Endothelial cell of umbilical vein (primary cell): ENCODE measurements around the gene DSG1. TPM values are rescaled to one million over a fixed set of nuclear protein-coding genes. Genes with fewer than 3 reads are reported as not detected.

Source experiments
- BruUV-seq: library from RNA; stranded (reverse); fragments of 400-500 nt; replicated peaks from 2 replicates; lab custom pipeline; 2021; lab: Mats Ljungman, UMichigan
- CTCF ChIA-PET: fragments of 300-600, 350-600 bp; sonication (Branson Sonifier 250); formaldehyde crosslinking; loops from one replicate; lab custom pipeline; 2021; ENCODE audit warnings: antibody characterized with exemption, inconsistent platforms; lab: Charles Lee
- POLR2A ChIA-PET: fragments of 300-600, 350-600 bp; sonication (Branson Sonifier 250); formaldehyde crosslinking; loops from one replicate; lab custom pipeline; 2021; ENCODE audit warnings: antibody characterized with exemption, inconsistent platforms; lab: Charles Lee
- DNase-seq: peaks from one replicate; pipeline ENCODE4 v3.0.0-alpha.2; 2011; ENCODE audit warnings: low read depth, low spot score
- FAIRE-seq: peaks from 2 replicates; lab custom pipeline; 2011; peaks lifted over from hg19 to GRCh38; lab: Jason Lieb, UNC
- H2AFZ ChIP-seq: 2 replicates; pipeline ENCODE4 v1.6.0; 2012; ENCODE audit warnings: low read depth, low read length, control low read depth, inconsistent platforms
- H3K27ac ChIP-seq: 2 replicates; pipeline ENCODE4 v1.5.1; 2011; ENCODE audit warnings: low read depth, mild to moderate bottlenecking, control low read depth, low read length, moderate library complexity; ENCODE audit not compliant: insufficient read depth
- H3K27me3 ChIP-seq, 2 experiments: 2 replicates each; pipeline versions ENCODE4 v1.6.0 to v1.6.1; 2011; ENCODE audit warnings: low read length in 2 of 2, mixed read lengths in 1 of 2; ENCODE audit not compliant: control insufficient read depth in 2 of 2, insufficient read depth in 2 of 2
- H3K36me3 ChIP-seq, 2 experiments: 2 replicates in 1 of 2; 3 replicates in 1 of 2; pipeline ENCODE4 v1.5.1; 2011; ENCODE audit warnings: low read length in 2 of 2, mild to moderate bottlenecking in 1 of 2, moderate library complexity in 1 of 2; ENCODE audit not compliant: control insufficient read depth in 2 of 2, insufficient read depth in 2 of 2; ENCODE audit errors: extremely low read depth in 1 of 2
- H3K4me1 ChIP-seq: 3 replicates; pipeline ENCODE4 v1.5.1; 2011; ENCODE audit warnings: mild to moderate bottlenecking, low read length; ENCODE audit not compliant: control insufficient read depth, insufficient read depth; ENCODE audit errors: extremely low read depth
- H3K4me2 ChIP-seq: 2 replicates; pipeline ENCODE4 v1.6.1; 2011; ENCODE audit warnings: low read length, control low read depth, mixed read lengths; ENCODE audit not compliant: insufficient read depth
- H3K4me3 ChIP-seq, 3 experiments: fragments of 200-600 bp in 1 of 3; sonication (generic), shearing (Covaris generic) in 1 of 3; replicated peaks in 1 of 3; 2 replicates each; pipeline ENCODE4 v1.5.1; 2011 to 2016; ENCODE audit warnings: control low read depth in 3 of 3, low read length in 3 of 3, mild to moderate bottlenecking in 2 of 3, inconsistent platforms in 1 of 3, low read depth in 1 of 3, moderate library complexity in 1 of 3; ENCODE audit not compliant: insufficient read depth in 1 of 3
- H3K79me2 ChIP-seq: 2 replicates; pipeline ENCODE4 v1.6.0; 2012; ENCODE audit warnings: low read length, inconsistent platforms; ENCODE audit not compliant: control insufficient read depth, insufficient read depth
- H3K9ac ChIP-seq: replicated peaks from 2 replicates; pipeline ENCODE3; 2011; ENCODE audit warnings: low read length, control low read depth; ENCODE audit not compliant: insufficient read depth; ENCODE audit errors: extremely low read depth
- H3K9me1 ChIP-seq: replicated peaks from 3 replicates; pipeline ENCODE4 v1.6.0; 2011; ENCODE audit warnings: mild to moderate bottlenecking, low read length; ENCODE audit not compliant: control insufficient read depth, insufficient read depth; ENCODE audit errors: extremely low read depth
- H3K9me3 ChIP-seq: replicated peaks from 2 replicates; pipeline ENCODE4 v1.5.1; 2012; ENCODE audit warnings: low read length, inconsistent platforms; ENCODE audit not compliant: control insufficient read depth, insufficient read depth
- H4K20me1 ChIP-seq: replicated peaks from 2 replicates; pipeline ENCODE3; 2011; ENCODE audit warnings: mild to moderate bottlenecking, low read length; ENCODE audit not compliant: control insufficient read depth, insufficient read depth; ENCODE audit errors: extremely low read depth
- EZH2 ChIP-seq: IDR thresholded peaks from 2 replicates; pipeline ENCODE4 v1.6.1; 2012; ENCODE audit warnings: borderline replicate concordance, low read depth, mild to moderate bottlenecking, moderate library complexity, low read length, inconsistent platforms; ENCODE audit not compliant: severe bottlenecking
- JUN ChIP-seq: IDR thresholded peaks from 2 replicates; pipeline ENCODE4 v1.6.1; 2011; ENCODE audit warnings: borderline replicate concordance, low read depth; ENCODE audit not compliant: insufficient read length, insufficient read depth
- MYC ChIP-seq: IDR thresholded peaks from one replicate; pipeline ENCODE4 v1.6.1; 2011; ENCODE audit warnings: mild to moderate bottlenecking, low read depth, low read length
- POLR2A ChIP-seq: IDR thresholded peaks from 2 replicates; pipeline ENCODE4 v1.6.1; 2012; ENCODE audit warnings: low read depth, mild to moderate bottlenecking, control low read depth, low read length
- POLR2AphosphoS5 ChIP-seq: IDR thresholded peaks from 2 replicates; pipeline ENCODE4 v1.6.1; 2012; ENCODE audit warnings: low read depth, mild to moderate bottlenecking, control low read depth, low read length, moderate library complexity; ENCODE audit not compliant: insufficient read depth
- dilution Hi-C: fragments of 300-500 bp; cut with MboI; formaldehyde crosslinking; loops from one replicate; pipeline ENCODE4 v1.15.0; 2019; ENCODE audit warnings: low sequenced_read_pairs; ENCODE audit not compliant: extremely low pct_ligation_motif_present
- intact Hi-C: fragments of 100-400 bp; cut with micrococcal nuclease; formaldehyde crosslinking; loops from one replicate; pipeline ENCODE4 v1.10.0; 2022
- polyA plus RNA-seq, 4 experiments: library from polyadenylated mRNA; depleted of rRNA in 3 of 4; stranded (reverse) in 3 of 4; unstranded in 1 of 4; fragments of >200 nt; gene quantifications; 2 replicates each; pipeline versions ENCODE4 v1.2.1 to v1.2.3, GENCODE V29; 2011 to 2012; ENCODE audit warnings: missing spikeins in 1 of 4
- total RNA-seq: library from RNA; stranded (reverse); gene quantifications from 2 replicates; pipeline ENCODE4 v1.2.3, GENCODE V29; 2021
- TF ChIP-seq, protein P1 (sequence below), 2 donors: IDR thresholded peaks; 1 replicate in 1 of 2; 2 replicates in 1 of 2; pipeline ENCODE4 v1.5.1; 2011; ENCODE audit warnings: low read length in 2 of 2, mild to moderate bottlenecking in 2 of 2, moderate library complexity in 2 of 2, control low read depth in 1 of 2, inconsistent platforms in 1 of 2, low read depth in 1 of 2; ENCODE audit not compliant: insufficient read depth in 1 of 2; ENCODE audit errors: extremely low read depth in 1 of 2

The DSG1 gene
- total and polyA plus RNA-seq, 2 donors (not counting 3 experiments of a cell fraction or from before 2014, with no cell fraction given) = not detected

DNA sequence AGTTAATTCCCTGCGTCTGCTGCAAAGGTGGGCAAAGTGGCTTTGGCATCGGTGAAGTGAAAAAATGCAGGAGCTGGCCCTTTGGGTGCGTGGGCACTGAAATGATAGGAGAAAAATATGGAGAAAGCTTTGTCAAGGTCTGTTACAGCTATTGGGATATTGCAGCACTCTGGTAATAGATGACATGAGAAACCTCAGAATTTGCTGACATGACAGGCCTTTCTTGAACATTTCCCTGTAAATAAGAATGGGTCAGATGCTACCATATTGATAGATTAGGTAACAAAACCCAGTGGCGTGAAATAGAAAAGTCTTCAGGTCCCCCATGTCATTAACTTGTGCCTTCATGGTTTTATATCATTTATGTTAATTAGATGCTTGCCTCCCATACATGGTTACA is 46.2 kb downstream of the DSG1 start:
- CTCF ChIA-PET = no interaction called here

DNA sequence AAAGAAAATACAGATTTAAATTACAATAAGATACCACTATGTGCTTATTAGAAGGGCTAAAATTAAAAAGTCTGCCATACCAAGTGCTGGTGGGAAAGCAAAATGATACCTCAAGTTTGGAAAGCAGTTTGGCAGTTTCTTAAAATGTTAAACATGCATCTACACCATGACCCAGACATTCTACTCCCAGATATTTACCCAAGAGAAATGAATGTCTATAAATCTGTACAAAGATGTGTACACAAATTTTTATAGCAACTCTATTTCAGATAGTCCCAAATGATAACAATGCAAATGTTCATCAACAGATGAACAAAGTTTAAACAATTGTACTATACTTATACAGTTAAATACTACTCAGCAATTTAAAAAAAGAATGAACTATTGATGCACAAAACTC is 51.5 kb downstream of the DSG1 start:
- no TSS peak for BruUV-seq
- no peak overlapping the region for H3K4me2 ChIP-seq
- no peak overlapping the region for H3K4me3 ChIP-seq
- POLR2A ChIA-PET = no interaction called here
- CTCF ChIA-PET = no interaction called here
- TF ChIP-seq, protein P1, sequence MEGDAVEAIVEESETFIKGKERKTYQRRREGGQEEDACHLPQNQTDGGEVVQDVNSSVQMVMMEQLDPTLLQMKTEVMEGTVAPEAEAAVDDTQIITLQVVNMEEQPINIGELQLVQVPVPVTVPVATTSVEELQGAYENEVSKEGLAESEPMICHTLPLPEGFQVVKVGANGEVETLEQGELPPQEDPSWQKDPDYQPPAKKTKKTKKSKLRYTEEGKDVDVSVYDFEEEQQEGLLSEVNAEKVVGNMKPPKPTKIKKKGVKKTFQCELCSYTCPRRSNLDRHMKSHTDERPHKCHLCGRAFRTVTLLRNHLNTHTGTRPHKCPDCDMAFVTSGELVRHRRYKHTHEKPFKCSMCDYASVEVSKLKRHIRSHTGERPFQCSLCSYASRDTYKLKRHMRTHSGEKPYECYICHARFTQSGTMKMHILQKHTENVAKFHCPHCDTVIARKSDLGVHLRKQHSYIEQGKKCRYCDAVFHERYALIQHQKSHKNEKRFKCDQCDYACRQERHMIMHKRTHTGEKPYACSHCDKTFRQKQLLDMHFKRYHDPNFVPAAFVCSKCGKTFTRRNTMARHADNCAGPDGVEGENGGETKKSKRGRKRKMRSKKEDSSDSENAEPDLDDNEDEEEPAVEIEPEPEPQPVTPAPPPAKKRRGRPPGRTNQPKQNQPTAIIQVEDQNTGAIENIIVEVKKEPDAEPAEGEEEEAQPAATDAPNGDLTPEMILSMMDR (IDR thresholded peaks at IDR 0.05; ENCODE audit: extremely low read depth in 1 of 2, insufficient read depth in 1 of 2, low read depth in 1 of 2, low read length in 2 of 2) = no peak
- TF ChIP-seq POLR2AphosphoS5 (no peak), JUN (no peak), EZH2 (no peak)
- no peak overlapping the region for H2AFZ ChIP-seq
- H3K9me1 ChIP-seq = no peaks in the 10 kb centered on the region
- H3K27ac ChIP-seq = no peak overlapping the region
- H3K27me3 ChIP-seq = no peaks in the 10 kb centered on the region
- H3K36me3 ChIP-seq = no peaks in the 10 kb centered on the region
- no peaks in the 10 kb centered on the region for H3K4me1 ChIP-seq
- H3K9me3 ChIP-seq = no peaks in the 10 kb centered on the region
- dilution Hi-C loops (no loop called here), intact Hi-C loops (no loop called here)
- H3K79me2 ChIP-seq = no peaks in the 10 kb centered on the region
- no peaks in the 10 kb centered on the region for H4K20me1 ChIP-seq
- no peak overlapping the region for H3K9ac ChIP-seq
- DNase-seq (no peak), FAIRE-seq (no peak)

More for the DNA sequence above, 46.2 kb downstream of the DSG1 start:
- Histone ChIP-seq H3K9me1 (no peaks in the 10 kb centered on the region), H3K9ac (no peak overlapping the region), H3K27ac (no peak overlapping the region), H4K20me1 (no peaks in the 10 kb centered on the region), H3K27me3 (no peaks in the 10 kb centered on the region), H3K4me1 (no peaks in the 10 kb centered on the region), H2AFZ (no peak overlapping the region), H3K4me3 (no peak overlapping the region), H3K9me3 (no peaks in the 10 kb centered on the region), H3K4me2 (no peak overlapping the region), H3K36me3 (no peaks in the 10 kb centered on the region), H3K79me2 (no peaks in the 10 kb centered on the region)
- FAIRE-seq (no peak), DNase-seq (no peak)
- BruUV-seq = no TSS peak
- no peak for TF ChIP-seq EZH2
- TF ChIP-seq POLR2AphosphoS5 = no peak
- no peak for TF ChIP-seq MYC
- no peak for TF ChIP-seq POLR2A
- dilution Hi-C loops (no loop called here), intact Hi-C loops (no loop called here)
- POLR2A ChIA-PET = no interaction called here
